GM10847 (cell line): ENCODE measurements around the gene PNMA8C.

Source experiments
- POLR2A ChIP-seq: IDR thresholded peaks from 2 replicates; pipeline ENCODE4 v1.6.1; 2011; ENCODE audit not compliant: insufficient read length; ENCODE audit errors: extremely low read depth

PNMA8C gene

DNA sequence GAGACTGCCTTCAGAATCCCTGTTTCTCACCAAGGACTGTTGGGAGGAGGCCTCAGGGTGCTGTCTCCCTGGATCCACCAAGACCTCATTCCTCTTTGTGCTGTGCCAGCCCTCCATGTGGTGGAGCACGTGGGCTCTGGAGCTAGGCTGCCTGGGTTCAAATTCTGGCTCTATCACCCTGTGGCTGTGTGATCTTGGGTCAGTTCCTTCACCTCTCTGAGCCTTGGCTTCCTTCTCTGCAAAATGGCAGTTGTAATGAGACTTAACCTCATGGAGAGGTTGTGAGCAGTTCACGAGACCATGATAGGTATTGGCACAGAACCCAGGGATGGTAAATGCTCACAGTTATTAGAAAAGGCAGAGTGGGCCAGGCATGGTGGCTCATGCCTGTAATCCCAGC lies 6.4 kb downstream of the PNMA8C start:
- TF ChIP-seq POLR2A, result no peak

DNA sequence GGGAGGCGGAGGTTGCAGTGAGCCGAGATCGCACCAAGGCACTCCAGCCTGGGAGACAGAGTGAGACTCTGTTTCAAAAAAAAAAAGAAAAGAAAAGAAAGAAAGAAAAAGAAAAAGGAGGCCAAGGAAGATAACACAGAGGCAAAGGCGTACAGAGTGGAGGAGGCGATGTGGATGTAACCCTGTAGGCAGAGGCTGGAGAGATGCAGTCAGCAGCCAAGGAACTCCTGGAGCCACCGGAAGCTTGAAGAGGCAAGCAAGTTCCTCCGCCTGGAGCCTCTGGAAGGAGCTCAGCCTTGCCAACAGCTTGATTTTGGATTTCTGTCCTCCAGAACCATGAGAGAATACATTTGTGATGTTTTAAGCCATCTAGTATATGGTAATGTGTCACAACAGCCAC lies 8.7 kb downstream of the PNMA8C start:
- TF ChIP-seq POLR2A, result no peak

- no peak for TF ChIP-seq POLR2A
Measured at GRCh38 chr19:46413262-46414031, 15.3 kb downstream of the PNMA8C start, which contains the start of gene CCDC8. Gene CCDC8, minus strand, starts transcription at chr19:46413564. Its CDS starts 754 bp downstream, at chr19:46412810.

- TF ChIP-seq POLR2A, result no peak
Measured at GRCh38 chr19:46412650-46413261, 16.0 kb downstream of the PNMA8C start.

DNA sequence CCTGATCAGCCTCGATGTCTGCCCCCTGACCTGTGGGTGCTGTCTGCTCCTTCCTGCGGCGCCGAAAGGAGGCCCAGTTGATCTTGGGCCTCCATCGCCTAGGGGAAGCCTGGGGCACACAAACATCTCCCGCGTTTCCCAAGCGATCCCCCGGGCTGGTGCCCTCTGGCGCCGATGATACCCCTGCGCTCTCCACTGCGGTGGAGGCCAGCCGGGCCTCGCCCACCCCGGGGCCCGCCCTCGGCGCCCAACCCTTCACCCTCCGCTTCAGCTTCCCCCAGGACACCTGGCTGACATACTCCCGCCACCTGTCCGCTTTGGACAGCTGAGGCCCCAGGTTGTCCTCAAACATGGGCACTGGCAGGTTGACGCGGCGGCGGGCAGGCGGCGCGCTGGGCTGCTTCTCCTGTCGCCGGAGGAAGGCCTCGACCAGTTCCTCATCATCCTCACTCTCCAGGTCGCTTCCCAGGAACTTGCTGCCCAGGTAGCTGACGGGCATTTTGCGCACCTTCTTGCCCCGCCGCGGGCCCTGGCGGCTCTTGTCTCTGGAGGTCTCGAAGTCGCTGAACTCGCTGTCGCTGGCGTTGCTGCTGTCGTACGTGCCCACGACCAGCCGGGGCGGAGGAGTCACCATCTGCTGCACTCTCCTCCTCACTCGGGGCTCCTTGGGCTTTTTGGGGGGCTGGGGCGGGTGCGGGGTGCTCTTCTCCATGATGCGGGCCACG lies 16.6 kb downstream of the PNMA8C start:
- no peak for TF ChIP-seq POLR2A

DNA sequence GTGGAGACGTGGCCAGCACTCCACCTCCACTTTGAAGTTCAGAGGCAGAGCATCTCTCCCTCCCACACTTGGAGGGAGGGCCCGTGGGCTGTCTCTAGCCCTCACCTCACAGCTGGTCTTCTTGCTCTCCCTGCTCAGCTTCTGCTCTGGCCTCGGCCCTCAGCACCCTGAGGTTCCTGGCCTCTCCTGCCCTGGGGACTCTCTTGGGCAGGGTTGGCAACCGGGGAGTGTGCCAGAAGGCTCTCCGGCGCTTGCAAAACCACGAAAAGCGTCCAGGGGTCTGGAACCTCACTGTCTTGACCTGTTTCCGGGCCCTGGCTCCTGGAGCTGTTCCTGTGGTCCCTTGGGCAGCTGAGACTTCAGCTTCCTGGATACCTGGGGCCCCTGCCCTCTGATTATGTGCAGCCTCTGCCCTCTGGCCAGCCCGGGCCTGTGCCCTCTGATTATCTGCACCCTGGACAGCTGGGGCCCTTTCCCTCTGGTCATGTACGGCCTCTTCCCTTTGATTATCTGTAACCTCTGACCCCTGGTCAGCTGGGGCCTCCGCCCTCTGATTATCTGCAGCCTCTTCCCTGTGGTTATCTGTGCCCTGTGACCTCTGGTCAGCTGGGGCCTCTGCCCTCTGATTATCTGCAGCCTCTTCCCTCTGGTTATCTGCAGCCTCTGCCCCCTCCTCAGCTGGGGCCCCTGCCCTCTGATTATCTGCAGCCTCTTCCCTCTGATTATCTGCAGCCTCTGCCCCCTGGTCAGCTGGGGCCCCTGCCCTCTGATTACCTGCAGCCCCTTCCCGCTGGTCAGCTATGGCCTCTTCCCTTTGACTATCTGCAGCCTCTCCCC lies 17.4 kb downstream of the PNMA8C start:
- no peak for TF ChIP-seq POLR2A

DNA sequence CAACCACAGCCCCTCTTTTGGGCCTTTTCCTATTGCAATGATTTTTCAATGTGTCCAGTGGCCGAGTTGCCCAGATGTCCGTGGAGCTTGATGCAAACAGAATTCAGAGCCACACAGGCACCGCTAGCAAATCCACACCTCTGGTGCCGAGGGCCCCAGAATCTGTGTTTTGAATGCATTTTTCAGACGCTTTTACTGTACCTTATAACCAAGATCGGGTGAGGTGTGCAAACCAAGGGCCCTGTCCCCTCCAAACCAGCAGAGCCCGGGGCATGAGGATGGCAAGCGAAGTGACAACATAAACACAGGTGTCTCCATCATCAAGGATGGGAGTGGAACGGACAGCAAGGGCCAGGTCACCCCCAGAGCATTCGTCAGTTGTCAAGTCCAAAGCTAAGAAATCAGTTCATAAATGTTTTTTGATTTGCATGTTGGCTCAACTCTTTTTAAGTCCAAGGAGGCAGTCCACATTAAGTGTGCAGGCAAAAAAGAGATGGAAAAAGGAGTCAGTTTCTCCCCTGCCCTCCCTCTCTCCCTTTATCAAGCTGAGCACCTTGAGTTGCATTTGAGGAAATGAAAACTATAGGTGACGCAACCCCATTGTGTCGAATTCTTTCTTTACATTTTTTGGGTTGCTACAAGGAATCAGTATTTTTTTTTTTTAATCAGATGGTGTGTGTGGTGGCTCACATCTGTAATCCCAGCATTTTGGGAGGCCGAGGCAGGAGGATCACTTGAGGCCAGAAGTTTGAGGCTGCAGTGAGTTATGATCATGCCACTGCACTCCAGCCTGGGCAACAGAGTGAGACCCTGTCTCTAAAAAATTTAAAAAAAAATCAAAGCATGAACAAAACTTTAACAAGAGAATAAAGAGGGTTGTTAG lies 18.3 kb downstream of the PNMA8C start:
- no peak for TF ChIP-seq POLR2A

- no peak for TF ChIP-seq POLR2A
Measured at GRCh38 chr19:46409191-46409590, 19.5 kb downstream of the PNMA8C start.

GRCh38 chr19:46408664-46409039 lies 20.1 kb downstream of the PNMA8C start:
- no peak for TF ChIP-seq POLR2A

DNA sequence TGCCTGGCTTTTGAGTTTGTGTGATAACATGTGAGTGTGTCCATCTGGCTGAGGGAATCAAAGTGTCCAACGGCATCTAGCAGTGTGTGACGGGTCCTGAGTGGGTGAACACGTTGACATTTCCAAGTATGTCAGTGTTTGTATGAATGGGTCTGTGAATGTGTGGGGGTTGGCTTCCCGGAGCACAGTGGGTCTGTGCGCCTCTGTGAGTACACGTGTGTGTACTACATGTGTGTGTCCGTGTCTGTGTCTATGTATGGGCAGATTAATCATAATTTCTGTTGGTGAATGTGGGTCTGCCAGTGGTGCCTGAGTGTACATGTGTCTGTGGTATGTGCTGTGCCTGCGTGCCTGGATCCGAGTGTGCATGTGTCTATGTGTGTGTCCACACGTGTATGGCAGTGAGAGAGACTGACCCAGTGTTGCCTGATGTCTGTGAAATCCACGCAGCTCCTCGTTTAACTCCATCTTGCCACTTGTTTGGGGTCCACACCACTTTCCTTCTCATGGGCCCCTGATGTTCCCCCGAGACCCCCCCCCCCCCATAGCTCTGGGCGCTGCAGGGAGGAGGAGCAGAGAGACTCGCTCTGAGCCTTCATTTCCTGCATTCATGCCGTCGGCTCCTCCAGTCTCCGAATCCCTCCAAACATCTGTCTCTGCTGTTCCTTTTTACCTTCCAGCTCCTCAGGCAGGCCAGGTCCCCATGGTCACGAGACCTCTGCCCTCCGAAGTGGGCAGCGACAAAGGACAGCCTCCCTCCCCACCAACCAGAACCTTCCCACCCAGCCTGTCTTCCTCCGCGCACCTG lies 20.7 kb downstream of the PNMA8C start:
- no peak for TF ChIP-seq POLR2A

DNA sequence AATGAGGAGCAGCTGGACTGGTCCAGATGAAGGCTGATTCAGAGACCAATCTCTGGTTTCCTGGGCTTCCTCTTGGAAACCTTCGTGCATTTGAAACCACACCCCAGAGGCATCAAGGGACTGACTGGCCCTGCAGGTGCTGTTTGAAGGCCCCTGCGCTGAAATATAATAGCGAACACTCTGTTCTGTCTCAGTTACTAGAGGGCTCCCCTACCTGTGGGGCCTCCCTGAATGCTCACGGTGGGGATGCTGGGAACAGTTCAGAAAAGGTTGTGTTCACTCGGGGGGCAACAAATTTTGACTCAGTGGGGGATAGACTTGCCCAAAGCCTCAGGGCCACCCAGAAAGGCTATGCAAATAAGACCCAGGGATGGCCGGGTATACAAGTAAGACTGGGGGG lies 21.8 kb downstream of the PNMA8C start:
- no peak for TF ChIP-seq POLR2A

GRCh38 chr19:46404753-46405468 lies 23.8 kb downstream of the PNMA8C start:
- TF ChIP-seq POLR2A, result no peak
